ENCODE data around the gene UBE2E2. TPM values are rescaled to one million over a fixed set of nuclear protein-coding genes. Genes with fewer than 3 reads are reported as not detected.
"Not testable (repeated sequence)": the region's sequence is repeated elsewhere in the genome, so short reads cannot be mapped to it uniquely, and the experiment has no call there.

The UBE2E2 gene
- total RNA-seq, 1 donor from 2014 or later = 34.0 TPM

DNA sequence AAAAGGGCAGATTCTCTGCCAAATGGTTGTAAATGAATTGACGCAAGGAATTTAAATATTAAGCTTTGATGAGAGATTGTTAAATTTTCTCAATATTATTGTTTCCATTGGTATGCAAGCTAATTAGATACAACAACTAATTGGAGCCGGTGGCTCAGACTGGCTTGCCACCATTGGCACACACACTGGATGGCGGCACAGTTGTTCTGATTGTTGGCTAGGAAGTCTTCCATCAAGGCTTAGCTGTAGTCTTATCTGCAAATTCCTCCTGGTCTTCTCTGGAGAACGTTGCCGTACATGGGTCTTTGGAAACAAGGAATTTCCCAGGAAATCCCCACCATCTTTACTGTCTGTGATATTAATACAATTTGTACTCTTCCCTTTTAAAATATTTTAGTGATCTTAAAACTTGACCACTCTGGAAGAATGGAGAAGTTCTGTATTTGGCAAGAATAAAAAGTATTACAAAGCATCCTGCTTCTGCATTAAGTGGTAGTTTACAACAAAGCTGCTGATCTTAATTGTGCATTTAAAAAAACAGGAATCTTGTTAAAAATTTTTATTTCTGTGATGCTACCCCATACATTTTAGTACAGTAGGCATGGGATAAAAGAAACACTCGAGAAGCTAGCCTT is 126.5 kb downstream of the UBE2E2 start:
- no peak for DNase-seq (ENCODE audit: low read depth)

GRCh38 chr3:23330568-23330967 is 127.4 kb downstream of the UBE2E2 start:
- DNase-seq (ENCODE audit: low read depth) = no peak

DNA sequence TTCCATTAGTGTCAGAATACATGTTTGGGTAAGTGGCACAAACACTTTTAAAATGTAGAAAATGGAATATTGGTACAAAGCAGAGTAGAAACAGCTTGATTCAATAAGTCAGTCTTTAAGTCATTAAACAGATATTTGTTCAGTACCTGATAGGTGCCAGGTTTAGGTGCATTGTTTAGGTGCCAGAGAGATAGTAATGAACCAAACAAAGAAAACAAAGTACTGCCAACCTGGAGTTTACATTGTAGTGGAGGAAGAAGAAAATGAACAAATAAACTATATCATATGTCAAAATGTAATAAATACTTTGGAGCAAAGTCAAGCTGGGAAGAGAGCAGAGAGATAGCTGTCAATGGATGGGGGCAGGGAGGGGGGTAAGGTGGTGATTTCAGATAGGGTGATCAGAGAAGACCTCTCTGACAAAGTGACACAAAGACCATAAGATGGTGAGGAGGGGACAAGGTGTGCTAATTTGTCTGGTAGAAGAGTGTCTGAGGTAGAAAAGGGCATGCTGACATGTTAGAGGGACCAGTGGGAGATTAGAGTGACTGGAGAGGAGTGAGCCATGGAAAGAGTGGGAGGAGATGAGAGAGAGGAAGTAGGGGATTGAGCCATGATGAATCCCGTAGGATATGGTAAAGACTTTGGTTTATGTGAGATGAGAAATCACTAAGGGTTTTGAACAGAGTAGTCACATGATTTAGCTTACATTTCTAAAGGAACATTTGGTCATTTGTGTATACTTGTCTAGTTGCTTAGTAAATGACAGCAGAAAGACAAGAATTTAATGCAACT is 128.2 kb downstream of the UBE2E2 start:
- DNase-seq (ENCODE audit: low read depth) = no peak

- DNase-seq (ENCODE audit: low read depth) = no peak
These were observed 130.5 kb downstream of the UBE2E2 start for GRCh38 chr3:23333633-23334032.

DNA sequence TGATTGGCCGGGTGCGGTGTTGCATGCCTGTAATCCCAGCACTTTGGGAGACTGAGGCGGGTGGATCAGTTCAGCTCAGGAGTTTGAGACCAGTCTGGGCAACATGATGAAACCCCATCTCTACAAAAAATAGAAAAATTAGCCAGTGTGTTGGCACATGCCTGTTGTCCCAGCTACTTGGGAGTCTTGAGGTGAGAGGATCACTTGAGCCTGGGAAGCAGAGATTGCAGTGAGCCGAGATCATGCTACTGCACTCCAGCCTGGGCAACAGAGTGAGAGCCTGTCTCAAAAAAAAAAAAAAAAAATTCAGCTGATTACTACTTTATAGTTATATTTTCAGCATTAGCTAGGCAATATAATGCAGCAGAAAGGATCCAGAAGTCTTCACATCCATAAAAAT is 133.7 kb downstream of the UBE2E2 start:
- DNase-seq (ENCODE audit: low read depth) = not testable (repeated sequence)

DNA sequence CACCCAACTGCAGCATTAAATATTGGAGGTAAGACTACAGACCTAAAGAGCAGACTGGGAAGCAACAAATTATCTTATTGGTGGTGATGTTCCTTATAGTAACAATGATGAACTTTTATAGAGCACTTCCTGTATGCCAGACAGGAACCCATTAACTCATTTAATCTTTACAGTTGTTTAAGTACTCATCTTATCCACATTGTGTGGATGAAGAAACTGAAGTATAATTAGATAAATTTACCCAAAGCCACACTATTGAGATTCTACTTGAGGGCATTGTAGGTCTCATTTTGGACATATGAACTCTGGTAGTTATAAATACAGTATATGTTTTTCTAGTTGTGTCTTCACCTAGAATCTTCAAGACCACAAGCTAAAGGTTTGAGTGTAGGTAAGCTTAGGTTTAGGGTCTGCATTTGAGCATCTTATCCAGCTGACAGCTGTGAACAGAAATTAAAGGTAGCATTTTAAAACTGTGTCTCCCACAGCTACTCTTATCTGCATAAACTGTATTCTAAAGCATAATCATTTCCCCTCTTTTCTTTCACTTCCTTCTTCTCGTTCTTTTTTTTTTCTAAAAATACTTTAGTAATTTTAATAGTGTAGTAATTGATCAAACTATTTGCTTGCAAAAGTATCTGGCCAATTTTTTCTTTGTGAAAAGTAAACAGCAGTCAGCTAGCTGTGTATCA is 138.2 kb downstream of the UBE2E2 start:
- DNase-seq (ENCODE audit: low read depth) = no peak

- no peak for DNase-seq (ENCODE audit: low read depth)
These were observed 139.2 kb downstream of the UBE2E2 start for GRCh38 chr3:23342343-23342742.

DNA sequence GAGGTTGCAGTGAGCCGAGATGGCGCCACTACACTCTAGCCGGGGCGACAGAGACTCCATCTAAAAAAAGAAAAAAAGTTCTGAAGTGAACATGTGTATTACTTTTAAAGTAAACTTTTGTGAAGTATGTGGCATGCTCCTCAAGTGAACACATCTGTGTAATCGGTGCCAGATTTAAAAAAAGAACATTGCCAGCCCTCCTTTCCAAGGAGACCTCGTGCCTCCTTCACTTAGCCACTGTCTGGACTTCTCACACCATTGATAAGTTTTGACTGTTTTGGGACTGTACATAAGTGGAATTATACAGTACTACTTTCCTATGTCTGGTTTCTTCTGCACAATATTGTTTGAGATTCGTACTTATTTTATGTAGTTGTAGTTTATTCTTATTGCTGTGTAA is 140.4 kb downstream of the UBE2E2 start:
- DNase-seq (ENCODE audit: low read depth) = no peak

GRCh38 chr3:23344886-23345285 is 141.8 kb downstream of the UBE2E2 start:
- no peak for DNase-seq (ENCODE audit: low read depth)

DNA sequence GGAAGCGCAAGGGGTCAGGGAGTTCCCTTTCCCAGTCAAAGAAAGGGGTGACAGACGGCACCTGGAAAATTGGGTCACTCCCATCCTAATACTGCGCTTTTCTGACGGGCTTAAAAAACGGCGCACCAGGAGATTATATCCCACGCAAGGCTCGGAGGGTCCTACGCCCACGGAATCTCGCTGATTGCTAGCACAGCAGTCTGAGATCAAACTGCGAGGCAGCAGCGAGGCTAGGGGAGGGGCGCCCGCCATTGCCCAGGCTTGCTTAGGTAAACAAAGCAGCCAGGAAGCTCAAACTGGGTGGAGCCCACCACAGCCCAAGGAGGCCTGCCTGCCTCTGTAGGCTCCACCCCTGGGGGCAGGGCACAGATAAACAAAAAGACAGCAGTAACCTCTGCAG is 146.3 kb downstream of the UBE2E2 start:
- DNase-seq (ENCODE audit: low read depth) = not testable (repeated sequence)

GRCh38 chr3:23356169-23356568 is 153.0 kb downstream of the UBE2E2 start:
- no peak for DNase-seq (ENCODE audit: low read depth)

- DNase-seq (ENCODE audit: low read depth) = no peak
These were observed 153.8 kb downstream of the UBE2E2 start for GRCh38 chr3:23356923-23357322.

DNA sequence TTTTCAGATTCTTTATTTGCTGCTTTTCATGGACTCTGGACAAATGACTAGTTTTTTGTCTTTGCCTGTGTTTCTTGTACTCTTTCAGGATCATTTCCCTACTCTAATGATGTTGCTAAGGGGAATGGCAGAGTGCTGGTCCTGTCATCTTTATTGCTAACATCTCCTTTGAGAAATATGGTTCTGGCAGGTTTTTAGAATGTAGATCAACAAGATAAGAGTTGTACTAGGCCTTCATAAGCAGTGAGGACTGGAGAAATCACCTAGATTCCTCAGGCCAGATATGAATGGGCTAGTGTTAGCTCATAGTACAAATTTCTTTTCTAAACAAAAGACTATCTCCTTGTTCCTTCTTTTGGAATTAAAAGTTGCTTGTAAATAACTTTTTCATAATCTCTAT is 156.0 kb downstream of the UBE2E2 start:
- no peak for DNase-seq (ENCODE audit: low read depth)

- DNase-seq (ENCODE audit: low read depth) = no peak
These were observed 161.9 kb downstream of the UBE2E2 start for GRCh38 chr3:23365066-23365465.

- no peak for DNase-seq (ENCODE audit: low read depth)
These were observed 165.6 kb downstream of the UBE2E2 start for GRCh38 chr3:23368731-23369130.

DNA sequence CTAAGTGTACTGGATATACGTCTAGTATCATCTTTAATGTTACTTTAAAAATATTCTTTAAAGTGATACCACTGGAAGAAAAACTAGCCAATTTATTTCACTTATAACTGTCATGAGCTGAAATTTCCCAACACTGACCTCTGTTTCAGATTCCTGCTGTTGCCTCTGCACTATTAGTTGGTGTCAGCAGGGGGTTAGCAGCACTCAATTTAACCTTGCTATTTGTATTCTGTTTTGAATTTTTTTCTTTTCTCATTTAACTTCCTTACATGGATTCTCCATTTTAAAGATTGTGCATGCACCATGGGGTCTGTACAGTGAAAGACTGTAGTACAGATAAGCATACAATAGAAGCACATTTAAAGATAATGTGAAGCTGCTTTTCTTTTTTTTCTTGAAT is 169.2 kb downstream of the UBE2E2 start:
- no peak for DNase-seq (ENCODE audit: low read depth)

DNA sequence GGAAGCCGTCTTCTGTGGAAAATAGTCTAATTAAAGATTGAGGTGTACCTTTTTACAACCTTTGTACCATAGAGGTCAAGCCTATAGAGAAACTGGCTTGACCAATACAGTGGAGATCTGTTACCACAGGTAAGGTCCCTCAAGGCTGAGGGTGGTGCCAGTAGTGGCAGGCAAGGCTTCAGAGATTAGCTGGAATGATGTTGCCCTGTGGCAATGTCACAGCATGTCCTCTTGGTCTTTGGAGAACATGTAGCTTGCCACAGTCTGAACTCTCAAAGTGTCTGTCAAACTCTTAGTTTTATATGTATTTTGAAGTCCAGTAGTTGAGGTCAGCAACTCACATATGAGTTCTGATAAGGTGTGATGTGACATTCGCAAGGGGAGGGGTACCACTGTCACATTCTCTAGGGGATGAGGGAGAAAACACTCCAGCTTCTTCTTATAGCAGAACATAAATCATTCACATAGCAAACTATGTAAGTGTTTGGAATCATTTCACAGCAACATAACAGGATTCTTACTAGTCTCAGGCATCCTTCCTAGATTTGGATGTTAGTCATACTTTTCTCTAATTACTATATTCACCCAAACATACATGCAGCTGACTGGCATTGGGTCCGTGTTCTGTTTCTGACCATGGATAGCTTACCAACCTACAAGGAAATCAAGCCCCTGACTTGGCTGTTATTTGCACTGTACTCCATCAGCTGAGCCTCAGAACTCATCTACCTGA is 173.6 kb downstream of the UBE2E2 start:
- DNase-seq (ENCODE audit: low read depth) = peak; percentile 8

DNA sequence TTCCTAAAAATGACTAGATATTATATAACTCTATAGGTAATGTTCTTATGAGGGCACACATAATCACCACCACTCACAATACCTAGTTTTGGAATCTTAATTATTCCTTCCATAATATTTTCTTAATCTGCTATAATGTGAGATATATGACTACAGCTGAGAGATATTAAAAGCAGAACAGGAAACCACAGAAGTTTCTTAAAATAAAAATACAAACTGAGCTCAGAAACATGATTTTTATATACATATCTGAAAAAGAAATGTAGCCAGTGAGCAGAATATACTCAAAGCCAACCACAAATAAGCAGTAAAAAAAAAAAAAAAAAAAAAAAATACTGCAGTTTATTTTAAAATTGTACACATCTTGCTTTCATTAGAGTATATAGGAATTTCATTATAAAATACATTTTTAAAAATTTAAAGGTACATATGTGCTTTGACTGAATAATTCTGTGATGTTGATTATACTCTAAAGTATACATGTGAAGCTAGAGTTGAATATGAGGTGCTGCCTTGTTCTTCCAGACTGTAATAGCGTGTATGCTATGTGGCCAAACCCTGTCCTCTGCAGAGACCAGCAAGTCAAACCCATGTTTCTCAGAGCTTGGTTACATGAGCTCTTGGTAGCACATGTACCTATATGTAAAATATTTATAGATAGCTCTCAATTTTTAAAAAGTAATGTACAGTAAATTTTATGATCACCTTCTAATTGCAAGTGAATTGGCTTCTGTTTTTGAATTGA is 175.0 kb downstream of the UBE2E2 start:
- DNase-seq (ENCODE audit: low read depth) = no peak

DNA sequence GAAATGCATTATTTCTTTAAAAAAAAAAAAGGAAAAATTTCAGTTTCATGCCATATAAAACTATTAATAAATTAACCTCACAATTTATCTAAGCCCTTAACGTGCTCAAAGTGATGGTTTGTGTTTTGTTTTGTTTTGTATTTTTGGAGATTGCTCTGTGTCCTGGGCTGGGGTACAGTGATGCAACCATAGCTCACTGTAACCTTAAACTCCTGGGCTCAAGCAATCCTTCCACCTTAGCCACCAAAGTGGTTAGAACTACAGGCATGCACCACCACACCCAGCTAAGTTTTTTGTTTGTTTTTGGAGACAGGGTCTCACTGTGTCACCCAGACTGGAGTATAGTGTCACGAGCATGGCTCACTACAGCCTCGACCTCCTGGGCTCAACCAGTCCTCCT is 180.7 kb downstream of the UBE2E2 start:
- no peak for DNase-seq (ENCODE audit: low read depth)

DNA sequence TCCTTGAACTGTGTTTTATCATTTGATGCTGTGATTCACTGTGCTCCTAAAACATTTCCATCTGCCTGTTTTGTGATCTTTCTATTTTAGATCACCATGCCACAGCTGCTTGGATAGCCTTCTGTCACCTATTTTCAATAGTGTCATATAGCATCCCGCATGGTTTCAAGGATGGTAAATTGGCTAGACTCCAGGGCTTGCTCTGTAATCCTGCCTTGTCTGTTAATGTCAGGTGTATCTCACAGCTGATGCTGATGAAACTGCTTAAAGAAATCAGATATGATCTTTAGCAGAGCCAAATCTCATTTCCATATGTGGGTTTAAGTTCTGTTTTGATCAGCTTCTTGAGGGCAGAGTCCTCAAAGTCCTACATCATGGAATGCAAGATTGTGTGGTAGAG is 182.2 kb downstream of the UBE2E2 start:
- DNase-seq (ENCODE audit: low read depth) = no peak

DNA sequence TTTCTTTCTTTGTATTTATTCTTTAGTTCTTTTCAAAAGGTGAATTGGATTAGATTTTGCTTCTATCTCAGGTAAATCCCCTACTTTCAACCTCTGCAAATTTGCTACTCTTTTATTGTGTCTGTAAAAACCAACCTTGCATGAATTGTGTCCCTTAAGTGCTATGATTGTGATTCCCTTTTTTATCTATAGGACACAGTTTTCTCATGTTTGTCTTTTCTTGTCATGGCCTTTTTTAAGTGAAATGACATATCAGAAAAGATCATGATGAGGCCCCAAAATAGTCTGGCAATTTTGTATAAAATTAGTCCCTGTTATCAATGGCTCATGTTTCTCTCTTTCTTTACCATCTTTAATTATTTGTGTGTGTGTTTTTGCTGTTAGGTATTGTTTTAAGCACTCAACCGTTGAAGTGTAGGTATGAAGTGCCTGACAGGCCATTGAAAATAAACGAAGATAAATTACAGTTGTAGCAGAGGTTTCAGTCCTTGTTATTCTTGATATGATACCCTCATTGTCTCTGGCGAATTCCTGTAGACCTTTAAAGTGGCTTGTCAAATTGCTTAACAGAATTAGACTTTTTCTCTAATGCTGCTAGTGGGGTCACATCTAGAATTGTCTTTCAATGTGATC is 184.3 kb downstream of the UBE2E2 start:
- no peak for DNase-seq (ENCODE audit: low read depth)

Data from renal cortical epithelial cell (primary cell).